Measurements from ENCODE around the gene ZMIZ1. TPM values are rescaled to one million over a fixed set of nuclear protein-coding genes. Genes with fewer than 3 reads are reported as not detected.
A peak's percentile ranks its signal among the peaks of the same experiment; 100 is the strongest.

Gene ZMIZ1
- total and polyA plus RNA-seq, 2 experiments from 2014 or later: 9.2 to 30.9 TPM

- TF ChIP-seq ZNF462 (CRISPR knock-in tag; IDR thresholded peaks at IDR 0.05) (no peak), STAT1 (IDR thresholded peaks at IDR 0.05; ENCODE audit: unreplicated experiment) (no peak), REST (IDR thresholded peaks at IDR 0.05; ENCODE audit: unreplicated experiment) (no peak)
Observed at GRCh38 chr10:79125092-79125491, 56.3 kb downstream of the ZMIZ1 start (continued).

- no peaks in the 10 kb centered on the region for H3K9me2 ChIP-seq (ENCODE audit: insufficient read depth)
- Mint-ChIP-seq H3K36me3 (ENCODE audit: low read depth) (0 out of 3 replicates have a peak, but pooled peaks cover 3% of the 10 kb centered on the region), H3K9me3 (no peaks in the 10 kb centered on the region), H3K4me1 (peaks cover 58% of the 10 kb centered on the region), H3K27me3 (ENCODE audit: insufficient read depth, low read depth, poor library complexity) (peaks cover 25% of the 10 kb centered on the region), H3K4me3 (no peak overlapping the region), H3K27ac (peak overlapping the region; percentile 80)
- 0 out of 2 replicates have a peak overlapping the region, but pooled peaks have one; percentile 45 for H3K27ac ChIP-seq (ENCODE audit: low read depth)
- H3K79me2 ChIP-seq (replicated peaks; ENCODE audit: insufficient read depth): peaks cover 6% of the 10 kb centered on the region
- peaks cover 49% of the 10 kb centered on the region for H3K4me1 ChIP-seq (ENCODE audit: insufficient read depth)
- no peaks in the 10 kb centered on the region; the same call in 1 of the 2 replicates for H4K20me1 ChIP-seq (replicated peaks; ENCODE audit: insufficient read depth)
- H3K27me3 ChIP-seq (ENCODE audit: insufficient read depth): no peaks in the 10 kb centered on the region
- no peak overlapping the region for H2AFZ ChIP-seq
- no peak overlapping the region for H3K4me3 ChIP-seq
- DNase-seq (ENCODE audit: low spot score) (no peak), ATAC-seq (no peak)
- H3K4me2 ChIP-seq: no peak overlapping the region
- H3K36me3 ChIP-seq (ENCODE audit: insufficient read depth): no peaks in the 10 kb centered on the region
- H3F3A ChIP-seq (replicated peaks; ENCODE audit: low read depth): no peaks in the 10 kb centered on the region
- TF ChIP-seq STAT1 (IDR thresholded peaks at IDR 0.05; ENCODE audit: unreplicated experiment) (no peak), NANOG (IDR thresholded peaks at IDR 0.05; ENCODE audit: borderline replicate concordance) (no peak), EZH2phosphoT487 (IDR thresholded peaks at IDR 0.05; ENCODE audit: unreplicated experiment) (no peak), CREB1 (CRISPR knock-in tag; IDR thresholded peaks at IDR 0.05; ENCODE audit: low read depth) (no peak), JUNB (IDR thresholded peaks at IDR 0.05; ENCODE audit: unreplicated experiment) (no peak), REST (IDR thresholded peaks at IDR 0.05; ENCODE audit: unreplicated experiment) (no peak)
Observed at GRCh38 chr10:79126351-79127080, 57.8 kb downstream of the ZMIZ1 start.

Measured in GM23338 (cell line).